Left lobe of liver (tissue), 2 donors: Measurements from ENCODE around the gene MSRB1. TPM values are rescaled to one million over a fixed set of nuclear protein-coding genes. Genes with fewer than 3 reads are reported as not detected.
"Not testable (repeated sequence)": the region's sequence is repeated elsewhere in the genome, so short reads cannot be mapped to it uniquely, and the experiment has no call there.

Source experiments
- ATAC-seq: fragments of 200-7000 bp; cut with Tn5 transposase; one replicate; pipeline ENCODE4 v1.9.1; 2020; ENCODE audit warnings: mild to moderate bottlenecking, moderate library complexity
- DNase-seq: peaks from one replicate; pipeline ENCODE4 v3.0.0-alpha.2; 2020; ENCODE audit warnings: low spot score
- total RNA-seq: library from RNA; stranded (reverse); gene quantifications from one replicate; pipeline ENCODE4 v1.2.1, GENCODE V29; 2021
- donor health status: DM: no; HTN: no; CAD: no; lungs with moderate emphysema.
- donor health status: DM: no; HTN: yes; CAD: no.

Gene MSRB1
- total RNA-seq, 1 donor from 2014 or later, result 124 TPM

DNA sequence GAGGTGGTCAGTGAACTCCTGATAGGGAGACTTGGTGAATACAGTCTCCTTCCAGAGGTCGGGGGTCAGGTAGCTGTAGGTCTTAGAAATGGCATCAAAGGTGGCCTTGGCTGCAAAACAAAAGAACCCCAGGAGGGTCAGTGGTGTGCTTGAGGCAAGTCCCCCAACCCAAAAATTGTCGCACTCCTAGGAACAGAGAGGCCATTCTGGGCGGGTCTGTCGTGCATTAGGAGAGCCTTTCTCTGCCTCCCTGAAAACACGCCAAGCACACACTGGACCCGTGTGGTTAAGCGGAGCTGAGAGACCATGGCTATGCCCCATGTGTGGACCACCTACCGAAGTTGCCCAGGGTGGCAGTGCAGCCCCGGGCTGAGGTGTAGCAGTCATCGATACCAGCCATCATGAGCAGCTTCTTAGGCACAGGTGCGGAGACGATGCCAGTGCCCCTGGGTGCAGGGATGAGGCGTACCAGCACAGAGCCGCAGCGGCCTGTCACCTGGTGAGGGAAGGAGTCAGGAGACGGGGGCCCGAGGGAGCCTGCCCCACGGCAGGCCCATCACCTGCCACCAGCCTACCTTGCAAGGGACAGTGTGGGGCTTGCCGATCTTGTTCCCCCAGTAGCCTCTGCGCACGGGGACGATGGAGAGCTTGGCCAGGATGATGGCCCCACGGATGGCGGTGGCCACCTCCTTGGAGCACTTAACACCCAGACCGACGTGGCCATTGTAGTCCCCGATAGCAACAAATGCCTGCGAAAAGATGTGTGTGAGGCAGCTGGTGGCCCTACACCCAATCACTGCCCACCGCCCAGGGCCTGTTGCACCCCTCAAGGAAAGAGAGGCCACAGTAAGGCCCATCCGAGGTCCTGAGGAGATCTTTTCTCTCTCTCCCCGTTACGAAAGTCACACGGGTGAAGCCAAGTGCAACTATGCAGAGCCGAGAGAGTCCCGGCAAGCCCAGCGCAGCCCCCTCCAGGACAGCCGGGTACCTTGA lies 19.5 kb upstream of the MSRB1 start:
- DNase-seq, ATAC-seq: not testable (repeated sequence)

GRCh38 chr16:1961651-1962067 lies 18.7 kb upstream of the MSRB1 start:
- DNase-seq, result no peak

DNA sequence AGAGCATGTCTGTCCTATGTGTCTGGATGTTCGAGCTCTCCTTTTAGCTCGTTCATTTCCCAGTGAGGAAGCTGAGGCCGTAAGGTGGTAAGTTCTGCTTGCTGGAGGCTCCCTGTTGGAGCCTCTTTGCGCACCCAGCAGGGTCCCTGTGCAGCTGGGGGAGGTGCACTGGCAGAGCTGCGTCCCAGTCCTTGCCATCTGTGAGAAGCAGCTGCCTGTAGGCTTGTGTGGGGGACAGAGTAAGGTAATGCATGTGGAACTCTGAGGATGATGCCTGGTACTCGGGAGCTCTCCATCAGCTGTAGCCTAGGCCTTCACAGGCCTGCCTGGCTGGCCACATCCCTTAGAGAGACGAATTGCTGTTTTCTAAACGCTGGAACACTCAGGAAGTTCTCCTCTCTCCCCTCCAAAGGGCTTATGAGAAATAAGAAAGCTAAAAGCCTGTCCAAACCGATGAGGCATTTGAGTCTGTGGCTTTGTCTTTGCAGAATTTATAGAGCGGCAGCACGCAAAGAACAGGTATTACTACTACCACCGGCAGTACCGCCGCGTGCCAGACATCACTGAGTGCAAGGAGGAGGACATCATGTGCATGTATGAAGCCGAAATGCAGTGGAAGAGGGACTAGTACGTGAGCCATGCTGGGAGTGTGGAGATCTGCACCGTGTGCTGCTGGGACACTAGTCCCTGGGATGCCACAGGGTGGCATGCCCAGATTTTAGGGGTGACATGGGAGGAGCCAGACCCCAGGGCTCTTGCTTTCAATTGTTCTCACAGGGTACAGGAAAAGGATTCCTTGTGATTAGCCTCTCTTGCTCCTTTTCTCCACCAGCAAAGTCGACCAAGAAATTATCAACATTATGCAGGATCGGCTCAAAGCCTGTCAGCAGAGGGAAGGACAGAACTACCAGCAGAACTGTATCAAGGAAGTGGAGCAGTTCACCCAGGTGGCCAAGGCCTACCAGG lies 17.9 kb upstream of the MSRB1 start:
- no peak for DNase-seq
- no peak for ATAC-seq

More at GRCh38 chr16:1961651-1962067, 18.7 kb upstream of the MSRB1 start:
- no peak for ATAC-seq

DNA sequence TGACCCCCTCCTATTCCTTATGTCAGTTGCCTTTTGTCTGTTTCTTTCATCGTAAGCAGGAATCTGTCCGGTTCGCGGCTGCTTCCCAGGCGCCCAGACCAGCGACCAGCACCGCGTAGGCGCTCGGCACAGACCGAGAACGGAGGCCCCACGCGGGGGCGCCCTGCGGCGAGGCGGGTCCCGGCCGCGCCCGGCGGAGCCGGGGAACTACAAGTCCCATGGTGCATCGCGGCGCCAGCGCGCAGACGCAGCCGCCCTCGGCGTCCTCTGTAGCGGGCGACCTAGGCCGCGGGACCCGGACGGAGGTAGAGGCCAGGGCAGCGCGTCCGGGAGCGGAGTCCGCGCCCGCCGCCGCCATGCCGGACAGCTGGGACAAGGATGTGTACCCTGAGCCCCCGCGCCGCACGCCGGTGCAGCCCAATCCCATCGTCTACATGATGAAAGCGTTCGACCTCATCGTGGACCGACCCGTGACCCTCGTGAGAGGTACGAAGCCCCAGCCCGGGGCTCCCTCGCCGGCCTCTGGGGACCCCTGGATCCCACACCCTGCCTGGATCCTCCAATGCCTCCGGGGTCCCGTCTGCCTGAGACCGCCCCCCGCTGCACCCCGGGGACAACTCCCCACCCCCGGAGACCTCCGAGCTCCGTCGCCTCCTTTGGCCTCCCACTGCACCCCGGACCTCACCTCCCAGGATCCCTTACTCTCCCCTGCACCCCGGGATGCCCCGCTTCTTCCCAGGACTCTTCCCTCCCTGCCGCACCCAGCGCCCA lies 16.5 kb upstream of the MSRB1 start, which contains the start of gene NDUFB10:
NDUFB10 (plus strand) TSS at position 270 of the 771 bp plus-strand sequence; CDS start at position 357, 87 bp downstream.
- DNase-seq (peak; percentile 96), ATAC-seq (peak; percentile 96)

GRCh38 chr16:1958715-1959268 lies 15.8 kb upstream of the MSRB1 start:
- peak; percentile 9 for ATAC-seq
- no peak for DNase-seq

GRCh38 chr16:1958143-1958491 lies 15.1 kb upstream of the MSRB1 start:
- not testable (repeated sequence) for DNase-seq, ATAC-seq

DNA sequence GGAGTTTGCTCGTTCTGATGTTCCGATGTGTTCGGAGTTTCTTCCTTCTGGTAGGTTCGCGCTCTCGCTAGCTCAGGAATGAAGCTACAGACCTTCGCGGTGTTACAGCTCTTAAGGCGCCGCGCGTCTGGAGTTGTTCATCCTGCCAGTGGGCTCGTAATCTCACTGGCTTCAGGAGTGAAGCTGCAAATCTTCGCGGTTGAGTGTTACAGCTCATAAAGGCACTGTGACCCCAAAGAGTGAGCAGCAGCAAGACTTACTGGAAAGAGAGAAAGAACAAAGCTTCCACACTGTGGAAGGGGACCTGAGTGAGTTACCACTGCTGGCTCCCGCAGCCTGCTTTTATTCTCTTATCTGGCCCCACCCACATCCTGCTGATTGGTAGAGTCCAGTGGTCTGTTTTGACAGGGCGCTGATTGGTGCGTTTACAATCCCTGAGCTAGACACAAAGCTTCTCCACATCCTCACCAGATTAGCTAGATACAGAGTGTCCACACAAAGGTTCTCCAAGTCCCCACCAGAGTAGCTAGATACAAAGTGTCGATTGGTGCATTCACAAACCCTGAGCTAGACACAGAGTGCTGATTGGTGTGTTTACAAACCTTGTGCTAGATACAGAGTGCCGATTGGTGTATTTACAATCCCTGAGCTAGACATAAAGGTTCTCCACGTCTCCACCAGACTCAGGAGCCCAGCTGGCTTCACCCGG lies 14.6 kb upstream of the MSRB1 start:
- not testable (repeated sequence) for ATAC-seq, DNase-seq

- no peak for DNase-seq
- no peak for ATAC-seq
Measured at GRCh38 chr16:1953734-1954133, 10.7 kb upstream of the MSRB1 start.

- DNase-seq (no peak), ATAC-seq (no peak)
Measured at GRCh38 chr16:1950559-1950958, 7.6 kb upstream of the MSRB1 start.

- DNase-seq (no peak), ATAC-seq (peak; percentile 8)
Measured at GRCh38 chr16:1950047-1950446, 7.0 kb upstream of the MSRB1 start.

DNA sequence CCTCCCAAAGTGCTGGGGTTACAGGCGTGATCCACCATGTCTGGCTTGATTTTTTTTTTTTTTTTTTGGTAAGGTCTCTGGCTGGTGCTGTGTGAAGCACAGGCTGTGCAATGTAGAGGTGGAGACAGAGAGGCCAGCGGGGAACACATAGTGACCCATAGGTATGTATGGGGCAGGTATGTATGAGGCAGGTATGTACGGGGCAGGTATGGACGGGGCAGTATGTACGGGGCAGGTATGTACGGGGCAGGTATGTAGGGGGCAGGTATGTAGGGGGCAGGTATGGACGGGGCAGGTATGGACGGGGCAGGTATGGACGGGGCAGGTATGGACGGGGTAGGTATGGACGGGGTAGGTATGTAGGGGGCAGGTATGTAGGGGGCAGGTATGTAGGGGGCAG lies 6.5 kb upstream of the MSRB1 start:
- ATAC-seq, result no peak
- no peak for DNase-seq

DNA sequence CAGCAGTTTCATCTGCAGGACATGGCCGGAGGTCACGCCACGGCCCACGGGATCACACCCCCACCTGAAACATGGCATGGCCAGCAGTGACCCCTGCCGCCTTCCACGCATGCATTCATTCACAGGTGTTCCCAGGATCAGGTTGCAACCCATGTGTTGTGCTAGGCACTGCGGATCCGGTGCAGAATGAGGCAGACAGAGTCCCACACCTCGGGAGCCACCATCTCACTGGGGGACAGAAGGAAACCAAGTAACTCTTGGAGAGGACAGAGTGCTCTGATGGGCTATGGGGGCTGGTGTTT lies 4.3 kb upstream of the MSRB1 start:
- no peak for DNase-seq
- no peak for ATAC-seq

- DNase-seq, result no peak
Measured at GRCh38 chr16:1946495-1947368, 3.7 kb upstream of the MSRB1 start.

GRCh38 chr16:1945559-1946391 lies 2.8 kb upstream of the MSRB1 start:
- no peak for DNase-seq
- ATAC-seq, result no peak

More at GRCh38 chr16:1946495-1947368, 3.7 kb upstream of the MSRB1 start:
- ATAC-seq, result no peak

DNA sequence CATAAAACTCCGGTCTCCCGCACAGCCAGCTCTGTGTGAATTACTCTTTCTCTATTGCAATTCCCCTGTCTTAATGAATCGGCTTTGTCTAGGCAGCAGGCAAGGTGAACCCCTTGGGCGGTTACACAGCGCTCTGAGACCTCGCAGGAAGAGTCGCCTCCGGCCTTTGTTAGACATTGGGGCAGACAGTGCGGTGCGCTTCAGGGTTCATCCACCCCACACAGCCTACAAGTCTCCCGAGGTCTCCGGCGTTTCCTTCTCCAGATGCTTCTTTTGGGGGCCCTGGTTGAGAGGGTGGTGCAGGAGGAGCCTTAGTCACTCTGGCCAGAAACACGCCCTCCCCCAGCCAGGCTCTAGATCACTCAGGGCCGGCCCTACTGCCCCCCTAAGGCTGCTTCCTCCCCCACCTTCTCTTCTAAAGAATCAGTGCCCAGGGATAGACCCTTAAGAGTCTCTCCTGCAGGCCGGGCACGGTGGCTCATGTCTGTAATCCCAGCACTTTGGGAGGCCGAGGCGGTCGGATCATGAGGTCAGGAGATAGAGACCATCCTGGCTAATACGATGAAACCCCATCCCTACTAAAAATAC lies 1.7 kb upstream of the MSRB1 start:
- DNase-seq, result no peak

DNA sequence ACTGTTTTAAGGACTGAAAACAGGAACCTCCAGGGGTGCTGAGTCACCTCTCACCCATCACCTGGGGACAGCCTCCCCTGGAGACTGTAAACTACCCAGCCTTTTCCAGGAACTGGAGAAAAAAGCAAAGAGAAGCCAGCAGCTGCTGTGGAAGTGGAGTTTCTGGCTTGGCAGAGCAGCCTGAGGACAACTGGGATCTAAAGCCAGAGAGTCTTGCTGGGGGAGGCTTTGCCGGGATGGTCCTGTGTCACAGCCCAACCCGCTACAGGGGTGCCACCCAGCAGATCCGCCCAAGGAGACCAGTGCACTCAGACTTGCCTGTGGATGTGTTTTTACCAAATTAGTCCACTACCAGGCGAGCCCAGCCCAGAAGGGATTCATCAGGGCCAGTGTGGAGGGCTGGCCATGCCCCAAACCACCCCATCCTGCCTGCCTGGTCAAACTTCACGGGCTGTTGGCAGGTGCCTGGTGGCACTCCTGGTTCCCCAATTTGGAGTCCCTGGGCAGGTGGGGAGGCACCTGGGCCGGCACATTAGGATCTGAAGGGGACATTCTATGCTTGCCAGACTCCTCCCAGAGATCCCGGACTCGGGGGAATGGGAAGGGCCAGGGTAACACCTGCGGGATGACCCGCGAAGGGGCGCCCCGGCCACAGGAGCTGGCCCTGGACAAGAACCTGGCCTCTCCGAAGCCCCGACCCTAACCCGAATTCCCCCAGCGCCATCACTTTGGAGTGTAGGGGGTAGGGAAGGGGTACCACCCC lies 771 bp downstream of the MSRB1 start:
- ATAC-seq, result peak; percentile 3
- DNase-seq, result peak; percentile 63

More for the DNA sequence above, 1.7 kb upstream of the MSRB1 start:
- ATAC-seq, result no peak
